Nephron (organoid): ENCODE data around the gene DDR1.

Source experiments
- H3K27ac Mint-ChIP-seq, 3 experiments: 2 replicates each; pipeline ENCODE4 v1.8.0; 2020; ENCODE audit warnings: mixed read lengths in 3 of 3, mild to moderate bottlenecking in 2 of 3, moderate library complexity in 1 of 3
- H3K27me3 Mint-ChIP-seq: 2 replicates; pipeline ENCODE4 v1.8.0; 2021; ENCODE audit warnings: low read depth, mild to moderate bottlenecking, moderate library complexity, mixed read lengths
- H3K36me3 Mint-ChIP-seq: 2 replicates; pipeline ENCODE4 v1.8.0; 2020; ENCODE audit warnings: low read depth, mixed read lengths
- H3K4me1 Mint-ChIP-seq: 2 replicates; pipeline ENCODE4 v1.8.0; 2020; ENCODE audit warnings: mixed read lengths
- H3K4me3 Mint-ChIP-seq, 3 experiments: 2 replicates each; pipeline ENCODE4 v1.8.0; 2020; ENCODE audit warnings: mild to moderate bottlenecking in 3 of 3, mixed read lengths in 3 of 3, moderate library complexity in 2 of 3
- H3K9me3 Mint-ChIP-seq: 2 replicates; pipeline ENCODE4 v1.8.0; 2020; ENCODE audit warnings: mixed read lengths
- TF ChIP-seq, protein P1 (sequence below), 3 experiments: fragments of 200-600 bp; sonication (generic); IDR thresholded peaks; one replicate each; pipeline ENCODE4 v1.5.0; 2021; ENCODE audit warnings: antibody characterized with exemption in 3 of 3; ENCODE audit not compliant: unreplicated experiment in 3 of 3

The DDR1 gene

GRCh38 chr6:30887901-30888815 lies 3.8 kb downstream of the DDR1 start:
- Mint-ChIP-seq H3K27ac (peak overlapping the region; percentile 13 to 95 (median 46)), H3K27me3 (no peaks in the 10 kb centered on the region), H3K9me3 (no peaks in the 10 kb centered on the region), H3K4me3 (peak overlapping the region; percentile 12 to 30 (median 21)), H3K36me3 (peaks cover 36% of the 10 kb centered on the region), H3K4me1 (peaks cover 56% of the 10 kb centered on the region)
- TF ChIP-seq, protein P1, sequence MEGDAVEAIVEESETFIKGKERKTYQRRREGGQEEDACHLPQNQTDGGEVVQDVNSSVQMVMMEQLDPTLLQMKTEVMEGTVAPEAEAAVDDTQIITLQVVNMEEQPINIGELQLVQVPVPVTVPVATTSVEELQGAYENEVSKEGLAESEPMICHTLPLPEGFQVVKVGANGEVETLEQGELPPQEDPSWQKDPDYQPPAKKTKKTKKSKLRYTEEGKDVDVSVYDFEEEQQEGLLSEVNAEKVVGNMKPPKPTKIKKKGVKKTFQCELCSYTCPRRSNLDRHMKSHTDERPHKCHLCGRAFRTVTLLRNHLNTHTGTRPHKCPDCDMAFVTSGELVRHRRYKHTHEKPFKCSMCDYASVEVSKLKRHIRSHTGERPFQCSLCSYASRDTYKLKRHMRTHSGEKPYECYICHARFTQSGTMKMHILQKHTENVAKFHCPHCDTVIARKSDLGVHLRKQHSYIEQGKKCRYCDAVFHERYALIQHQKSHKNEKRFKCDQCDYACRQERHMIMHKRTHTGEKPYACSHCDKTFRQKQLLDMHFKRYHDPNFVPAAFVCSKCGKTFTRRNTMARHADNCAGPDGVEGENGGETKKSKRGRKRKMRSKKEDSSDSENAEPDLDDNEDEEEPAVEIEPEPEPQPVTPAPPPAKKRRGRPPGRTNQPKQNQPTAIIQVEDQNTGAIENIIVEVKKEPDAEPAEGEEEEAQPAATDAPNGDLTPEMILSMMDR (IDR thresholded peaks at IDR 0.05; ENCODE audit: unreplicated experiment in 3 of 3), result no peak

- no peaks in the 10 kb centered on the region for H3K9me3 Mint-ChIP-seq
- peaks cover 38% of the 10 kb centered on the region for H3K36me3 Mint-ChIP-seq
- H3K4me3 Mint-ChIP-seq, result no peak overlapping the region
- TF ChIP-seq, protein P1 (IDR thresholded peaks at IDR 0.05; ENCODE audit: unreplicated experiment in 3 of 3), result no peak
- peaks cover 51% of the 10 kb centered on the region for H3K4me1 Mint-ChIP-seq
- peak overlapping the region in 1 of 3 experiments; percentile 95 for H3K27ac Mint-ChIP-seq
- no peaks in the 10 kb centered on the region for H3K27me3 Mint-ChIP-seq
These were observed 4.6 kb downstream of the DDR1 start for GRCh38 chr6:30888816-30889495.

DNA sequence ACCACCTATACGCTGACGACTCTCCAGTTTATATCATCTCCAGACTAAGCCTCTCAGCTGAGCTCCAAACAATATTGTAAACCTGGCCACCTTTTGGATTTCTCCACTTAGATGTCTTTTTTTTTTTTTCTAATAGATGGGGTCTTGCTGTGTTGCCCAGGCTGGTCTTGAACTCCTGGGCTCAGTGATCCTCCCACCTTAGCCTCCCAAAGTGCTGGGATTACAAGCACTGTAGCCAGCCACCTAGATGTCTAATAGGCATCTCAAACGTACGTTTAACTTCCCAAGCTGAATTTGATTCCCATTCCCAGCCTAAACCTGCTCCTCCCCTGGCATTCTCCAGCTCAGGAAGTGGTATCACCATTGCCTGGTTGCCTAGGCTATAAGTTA lies 5.2 kb downstream of the DDR1 start:
- H3K4me3 Mint-ChIP-seq, result peak overlapping the region in 2 of 3 experiments; percentile 20 to 33
- TF ChIP-seq, protein P1 (IDR thresholded peaks at IDR 0.05; ENCODE audit: unreplicated experiment in 3 of 3), result no peak
- peak overlapping the region in 1 of 3 experiments; percentile 73 for H3K27ac Mint-ChIP-seq
- H3K9me3 Mint-ChIP-seq, result no peaks in the 10 kb centered on the region
- H3K36me3 Mint-ChIP-seq, result peaks cover 43% of the 10 kb centered on the region
- no peaks in the 10 kb centered on the region for H3K27me3 Mint-ChIP-seq
- H3K4me1 Mint-ChIP-seq, result peaks cover 51% of the 10 kb centered on the region

DNA sequence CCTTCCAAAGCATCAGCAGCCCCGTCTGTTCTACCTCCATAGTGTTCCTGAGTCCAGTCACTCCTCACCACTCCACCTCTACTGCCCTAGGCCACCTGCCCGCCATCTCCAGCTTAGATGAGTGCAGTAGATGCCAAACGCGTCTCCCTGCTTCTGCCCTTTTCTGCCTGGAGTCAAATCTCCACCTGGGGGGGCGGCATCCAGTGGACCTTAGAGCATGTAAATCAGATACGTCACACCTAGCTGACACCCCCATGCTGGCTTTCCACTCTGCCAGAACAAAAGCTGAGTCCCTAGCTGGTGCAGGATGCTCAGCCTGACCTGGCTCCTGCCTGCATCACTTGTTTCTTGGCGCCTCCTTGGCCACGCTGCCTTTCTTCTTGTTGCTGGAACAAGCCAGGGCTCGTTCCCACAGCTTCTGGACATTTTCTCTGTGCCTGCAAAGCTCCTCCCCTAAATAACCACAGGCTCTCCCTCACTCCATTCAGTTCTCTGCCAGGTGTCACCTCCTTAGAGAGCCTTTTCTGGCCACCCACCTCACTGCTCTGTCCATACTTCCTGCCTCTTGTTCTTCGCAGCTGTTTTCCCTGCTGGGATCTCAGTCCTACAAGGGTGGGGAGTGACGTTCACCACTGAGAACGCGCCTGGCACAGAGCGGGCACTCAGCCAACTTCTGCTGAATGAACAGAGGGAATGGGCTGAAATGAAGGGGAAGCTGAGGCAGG lies 5.8 kb downstream of the DDR1 start:
- peaks cover 49% of the 10 kb centered on the region for H3K36me3 Mint-ChIP-seq
- peak overlapping the region in 2 of 3 experiments; percentile 20 to 33 for H3K4me3 Mint-ChIP-seq
- H3K27me3 Mint-ChIP-seq, result no peaks in the 10 kb centered on the region
- peak overlapping the region; percentile 31 to 73 (median 57) for H3K27ac Mint-ChIP-seq
- no peaks in the 10 kb centered on the region for H3K9me3 Mint-ChIP-seq
- TF ChIP-seq, protein P1 (IDR thresholded peaks at IDR 0.05; ENCODE audit: unreplicated experiment in 3 of 3), result no peak
- H3K4me1 Mint-ChIP-seq, result peaks cover 55% of the 10 kb centered on the region

GRCh38 chr6:30890646-30891449 lies 6.5 kb downstream of the DDR1 start:
- Mint-ChIP-seq H3K27ac (peak overlapping the region in 1 of 3 experiments; percentile 73), H3K36me3 (peaks cover 54% of the 10 kb centered on the region), H3K4me3 (no peak overlapping the region), H3K4me1 (peaks cover 49% of the 10 kb centered on the region), H3K27me3 (no peaks in the 10 kb centered on the region), H3K9me3 (no peaks in the 10 kb centered on the region)
- TF ChIP-seq, protein P1 (IDR thresholded peaks at IDR 0.05; ENCODE audit: unreplicated experiment in 3 of 3), result no peak
